Mesenchymal stem cell (in vitro differentiated cells and primary cell): ENCODE data around the gene ATXN7L1. TPM values are rescaled to one million over a fixed set of nuclear protein-coding genes. Genes with fewer than 3 reads are reported as not detected.
A peak's percentile ranks its signal among the peaks of the same experiment; 100 is the strongest.

Source experiments
- DNase-seq: peaks from one replicate; pipeline ENCODE4 v3.0.0-alpha.2; 2013
- H2AFZ ChIP-seq: one replicate; pipeline ENCODE4 v1.6.1; 2013; ENCODE audit warnings: low read depth, mild to moderate bottlenecking, control low read depth, inconsistent platforms, low read length, moderate library complexity
- H2AK5ac ChIP-seq: 2 replicates; pipeline ENCODE4 v1.6.1; 2013; ENCODE audit warnings: low read length, moderate library complexity, mild to moderate bottlenecking, inconsistent platforms; ENCODE audit not compliant: severe bottlenecking
- H2BK120ac ChIP-seq: one replicate; pipeline ENCODE4 v1.6.1; 2013; ENCODE audit warnings: low read depth, mild to moderate bottlenecking, inconsistent platforms, low read length, moderate library complexity
- H2BK12ac ChIP-seq, 2 experiments: one replicate each; pipeline ENCODE4 v1.6.1; 2013; ENCODE audit warnings: inconsistent platforms in 2 of 2, low read length in 2 of 2, mild to moderate bottlenecking in 2 of 2, moderate library complexity in 2 of 2, control low read depth in 1 of 2
- H2BK15ac ChIP-seq: one replicate; pipeline ENCODE4 v1.6.1; 2013; ENCODE audit warnings: mild to moderate bottlenecking, low read depth, inconsistent platforms; ENCODE audit not compliant: poor library complexity, severe bottlenecking
- H2BK5ac ChIP-seq: 2 replicates; pipeline ENCODE4 v1.6.1; 2013; ENCODE audit warnings: low read depth, mild to moderate bottlenecking, low read length, control low read depth, inconsistent platforms; ENCODE audit not compliant: poor library complexity, severe bottlenecking
- H3K14ac ChIP-seq, 2 experiments: one replicate each; pipeline ENCODE4 v1.6.1; 2013; ENCODE audit warnings: inconsistent platforms in 2 of 2, low read length in 2 of 2, control low read depth in 1 of 2, mild to moderate bottlenecking in 1 of 2, moderate library complexity in 1 of 2
- H3K18ac ChIP-seq, 2 experiments: one replicate each; pipeline ENCODE4 v1.6.1; 2013; ENCODE audit warnings: inconsistent platforms in 2 of 2, low read length in 2 of 2, control low read depth in 1 of 2, low read depth in 1 of 2, mild to moderate bottlenecking in 1 of 2
- H3K23ac ChIP-seq, 2 experiments: one replicate each; pipeline ENCODE4 v1.6.1; 2013; ENCODE audit warnings: inconsistent platforms in 2 of 2, low read length in 2 of 2, mild to moderate bottlenecking in 2 of 2, moderate library complexity in 2 of 2, control low read depth in 1 of 2
- H3K27ac ChIP-seq: 2 replicates; pipeline ENCODE4 v1.5.1; 2013; ENCODE audit warnings: mild to moderate bottlenecking, moderate library complexity, low read length, control low read depth, inconsistent platforms; ENCODE audit not compliant: poor library complexity, severe bottlenecking
- H3K27me3 ChIP-seq, 2 experiments: 2 replicates each; pipeline versions ENCODE4 v1.6.1 to v1.7.0; 2013; ENCODE audit warnings: low read length in 2 of 2, mild to moderate bottlenecking in 2 of 2, moderate library complexity in 2 of 2, control low read depth in 1 of 2, inconsistent platforms in 1 of 2; ENCODE audit not compliant: control insufficient read depth in 1 of 2, insufficient read depth in 1 of 2
- H3K36me3 ChIP-seq, 2 experiments: 2 replicates each; pipeline versions ENCODE4 v1.6.1 to v1.7.0; 2013; ENCODE audit warnings: low read length in 2 of 2, control low read depth in 1 of 2, inconsistent platforms in 1 of 2, low read depth in 1 of 2, mild to moderate bottlenecking in 1 of 2; ENCODE audit not compliant: insufficient read depth in 2 of 2, control insufficient read depth in 1 of 2
- H3K4ac ChIP-seq, 2 experiments: one replicate each; pipeline ENCODE4 v1.6.1; 2013; ENCODE audit warnings: inconsistent platforms in 2 of 2, low read length in 2 of 2, mild to moderate bottlenecking in 2 of 2, moderate library complexity in 2 of 2, control low read depth in 1 of 2, low read depth in 1 of 2
- H3K4me1 ChIP-seq: 2 replicates; pipeline ENCODE4 v1.6.1; 2013; ENCODE audit warnings: low read depth, low read length, control low read depth; ENCODE audit not compliant: control insufficient read depth, insufficient read depth
- H3K4me2 ChIP-seq: 2 replicates; pipeline ENCODE4 v1.6.1; 2013; ENCODE audit warnings: low read length, mild to moderate bottlenecking, inconsistent platforms; ENCODE audit not compliant: poor library complexity, severe bottlenecking
- H3K4me3 ChIP-seq, 2 experiments: 2 replicates each; pipeline versions ENCODE4 v1.5.1 to v1.7.0; 2013; ENCODE audit warnings: low read length in 2 of 2, mild to moderate bottlenecking in 2 of 2, control low read depth in 1 of 2, low read depth in 1 of 2; ENCODE audit not compliant: insufficient read depth in 1 of 2
- H3K79me1 ChIP-seq: replicated peaks from 2 replicates; pipeline ENCODE4 v1.6.1; 2013; ENCODE audit warnings: mild to moderate bottlenecking, control low read depth, low read length, inconsistent platforms; ENCODE audit not compliant: poor library complexity, severe bottlenecking
- H3K9ac ChIP-seq: 2 replicates; pipeline ENCODE4 v1.7.0; 2013; ENCODE audit warnings: mild to moderate bottlenecking, low read length, moderate library complexity
- H3K9me3 ChIP-seq: 2 replicates; pipeline ENCODE4 v1.7.0; 2013; ENCODE audit warnings: mild to moderate bottlenecking, low read length; ENCODE audit not compliant: control insufficient read depth
- H4K8ac ChIP-seq: one replicate; pipeline ENCODE4 v1.6.1; 2013; ENCODE audit warnings: inconsistent platforms, mild to moderate bottlenecking, low read length, moderate library complexity
- H4K91ac ChIP-seq: one replicate; pipeline ENCODE4 v1.6.1; 2013; ENCODE audit warnings: mild to moderate bottlenecking, low read length, inconsistent platforms
- WGBS: methylation state at CpG from one replicate; pipeline ENCODE4 v1.1.7; 2013; ENCODE audit warnings: mixed read lengths; 5-methylcytosine and 5-hydroxymethylcytosine counted together
- polyA plus RNA-seq, 2 experiments: library from polyadenylated mRNA; stranded (reverse); fragments of 200-250 nt; gene quantifications; one replicate each; pipeline ENCODE4 v1.2.3, GENCODE V29; 2013

The ATXN7L1 gene
- 7.5 TPM for polyA plus RNA-seq (2013, experiment 1 of 2)
- polyA plus RNA-seq (2013, experiment 2 of 2): 7.4 TPM

GRCh38 chr7:105876091-105876963 is at the start of gene ATXN7L1:
Gene ATXN7L1, minus strand, starts transcription at chr7:105876599. Its CDS starts 41 bp downstream, at chr7:105876558.
- H3K14ac ChIP-seq: peak within 1 kb of the TSS in 1 of 2 experiments; percentile 74
- H2AFZ ChIP-seq: peak within 1 kb of the TSS; percentile 72
- H3K27me3 ChIP-seq: no peaks in the 10 kb centered on the region
- H3K36me3 ChIP-seq: peaks cover 0 to 20% of the 10 kb centered on the region in 2 experiments
- peak within 1 kb of the TSS in 1 of 2 experiments; percentile 57 for H3K23ac ChIP-seq
- H3K9me3 ChIP-seq: no peaks in the 10 kb centered on the region
- H2BK120ac ChIP-seq: peak within 1 kb of the TSS; percentile 82
- peak within 1 kb of the TSS; percentile 44 for H2BK15ac ChIP-seq
- H3K9ac ChIP-seq: peak within 1 kb of the TSS; percentile 98
- peak within 1 kb of the TSS; percentile 21 to 51 for H2BK12ac ChIP-seq
- H3K27ac ChIP-seq: peak within 1 kb of the TSS; percentile 49
- peaks cover 24% of the 10 kb centered on the region for H3K79me1 ChIP-seq
- H3K18ac ChIP-seq: peak within 1 kb of the TSS; percentile 87 to 93
- H4K8ac ChIP-seq: peak within 1 kb of the TSS; percentile 62
- H3K4me3 ChIP-seq: peak within 1 kb of the TSS; percentile 80 to 90
- peaks cover 8% of the 10 kb centered on the region for H3K4me1 ChIP-seq
- WGBS: under 1% methylated on average over 40 of the region's 77 CpGs
- H4K91ac ChIP-seq: peak within 1 kb of the TSS; percentile 78
- peak; percentile 98 for DNase-seq
- no peak within 1 kb of the TSS for H2AK5ac ChIP-seq
- peak within 1 kb of the TSS; percentile 46 for H2BK5ac ChIP-seq
- peak within 1 kb of the TSS; percentile 60 to 82 for H3K4ac ChIP-seq
- H3K4me2 ChIP-seq: peak within 1 kb of the TSS; percentile 98

GRCh38 chr7:105926131-105926530 is 49.7 kb upstream of the ATXN7L1 start:
- Histone ChIP-seq H3K79me1 (no peaks in the 10 kb centered on the region), H3K27me3 (no peaks in the 10 kb centered on the region), H3K4me1 (no peaks in the 10 kb centered on the region), H3K4ac (no peak overlapping the region), H3K4me3 (no peak overlapping the region), H3K36me3 (peaks cover 0 to 59% of the 10 kb centered on the region in 2 experiments), H3K14ac (no peak overlapping the region), H3K9ac (no peak overlapping the region), H2BK15ac (no peak overlapping the region), H2AFZ (peak overlapping the region; percentile 39), H2AK5ac (no peak overlapping the region), H3K9me3 (peaks cover 21% of the 10 kb centered on the region), H3K18ac (no peak overlapping the region), H3K27ac (no peak overlapping the region), H2BK120ac (no peak overlapping the region), H3K23ac (no peak overlapping the region), H3K4me2 (no peak overlapping the region), H4K8ac (no peak overlapping the region), H4K91ac (no peak overlapping the region), H2BK12ac (no peak overlapping the region), H2BK5ac (no peak overlapping the region)
- WGBS: 32% methylated on average over 3 of the region's 3 CpGs
- no peak for DNase-seq

GRCh38 chr7:105924945-105925344 is 48.5 kb upstream of the ATXN7L1 start:
- Histone ChIP-seq H4K91ac (no peak overlapping the region), H3K4me3 (no peak overlapping the region), H2AFZ (no peak overlapping the region), H3K27me3 (no peaks in the 10 kb centered on the region), H2BK15ac (no peak overlapping the region), H3K18ac (no peak overlapping the region), H2BK5ac (no peak overlapping the region), H3K9me3 (peaks cover 21% of the 10 kb centered on the region), H2AK5ac (no peak overlapping the region), H3K79me1 (no peaks in the 10 kb centered on the region), H2BK12ac (no peak overlapping the region), H3K4me1 (no peaks in the 10 kb centered on the region), H2BK120ac (no peak overlapping the region), H3K14ac (no peak overlapping the region), H3K4me2 (no peak overlapping the region), H3K9ac (no peak overlapping the region), H3K4ac (no peak overlapping the region), H3K36me3 (peaks cover 0 to 69% of the 10 kb centered on the region in 2 experiments), H4K8ac (no peak overlapping the region), H3K27ac (no peak overlapping the region), H3K23ac (no peak overlapping the region)
- no CpG with 5 or more reads among the region's 1 CpG for WGBS
- no peak for DNase-seq

GRCh38 chr7:105920766-105921165 is 44.4 kb upstream of the ATXN7L1 start:
- Histone ChIP-seq H4K91ac (no peak overlapping the region), H3K23ac (no peak overlapping the region), H3K4me1 (no peaks in the 10 kb centered on the region), H3K79me1 (no peaks in the 10 kb centered on the region), H3K4me3 (no peak overlapping the region), H3K14ac (no peak overlapping the region), H3K4ac (no peak overlapping the region), H2BK5ac (no peak overlapping the region), H2BK15ac (no peak overlapping the region), H3K27me3 (no peaks in the 10 kb centered on the region), H3K9me3 (peaks cover 21% of the 10 kb centered on the region), H2AK5ac (no peak overlapping the region), H3K9ac (no peak overlapping the region), H3K36me3 (peaks cover 0 to 77% of the 10 kb centered on the region in 2 experiments), H2BK12ac (no peak overlapping the region), H3K4me2 (no peak overlapping the region), H2BK120ac (no peak overlapping the region), H3K18ac (no peak overlapping the region), H4K8ac (no peak overlapping the region), H2AFZ (no peak overlapping the region), H3K27ac (no peak overlapping the region)
- WGBS: 81% methylated on average over 4 of the region's 4 CpGs
- DNase-seq: no peak
